SJCRH30 (cell line): Measurements from ENCODE around the gene PRMT7. TPM values are rescaled to one million over a fixed set of nuclear protein-coding genes. Genes with fewer than 3 reads are reported as not detected.

Experiments
- DNase-seq, 2 experiments: peaks; one replicate each; pipeline ENCODE4 v3.0.0-alpha.2; 2015 to 2020
- H3K27ac ChIP-seq: fragments of 250-450 bp; sonication (Bioruptor Pico); 2 replicates; pipeline ENCODE4 v1.5.1; 2020; ENCODE audit warnings: mild to moderate bottlenecking, moderate library complexity
- H3K27me3 ChIP-seq: fragments of 250-450 bp; sonication (Bioruptor Pico); 2 replicates; pipeline ENCODE4 v1.5.1; 2020; ENCODE audit warnings: mild to moderate bottlenecking, moderate library complexity
- H3K36me3 ChIP-seq: fragments of 250-450 bp; sonication (Bioruptor Pico); 2 replicates; pipeline ENCODE4 v1.5.1; 2020; ENCODE audit warnings: mild to moderate bottlenecking, moderate library complexity
- H3K4me1 ChIP-seq: fragments of 250-450 bp; sonication (Bioruptor Pico); 2 replicates; pipeline ENCODE4 v1.5.1; 2020; ENCODE audit warnings: mild to moderate bottlenecking, moderate library complexity
- H3K4me3 ChIP-seq: fragments of 250-450 bp; sonication (Bioruptor Pico); 2 replicates; pipeline ENCODE4 v1.5.1; 2020; ENCODE audit warnings: mild to moderate bottlenecking, moderate library complexity
- H3K9me3 ChIP-seq: fragments of 250-450 bp; sonication (Bioruptor Pico); replicated peaks from 2 replicates; pipeline ENCODE4 v1.5.1; 2020; ENCODE audit warnings: mild to moderate bottlenecking, moderate library complexity
- total RNA-seq: library from RNA; depleted of rRNA; stranded (reverse); fragments of >200 nt; shearing (Covaris generic); gene quantifications from 2 replicates; pipeline ENCODE4 v1.2.3, GENCODE V29; 2014; rRNA removed

PRMT7 gene, protein sequence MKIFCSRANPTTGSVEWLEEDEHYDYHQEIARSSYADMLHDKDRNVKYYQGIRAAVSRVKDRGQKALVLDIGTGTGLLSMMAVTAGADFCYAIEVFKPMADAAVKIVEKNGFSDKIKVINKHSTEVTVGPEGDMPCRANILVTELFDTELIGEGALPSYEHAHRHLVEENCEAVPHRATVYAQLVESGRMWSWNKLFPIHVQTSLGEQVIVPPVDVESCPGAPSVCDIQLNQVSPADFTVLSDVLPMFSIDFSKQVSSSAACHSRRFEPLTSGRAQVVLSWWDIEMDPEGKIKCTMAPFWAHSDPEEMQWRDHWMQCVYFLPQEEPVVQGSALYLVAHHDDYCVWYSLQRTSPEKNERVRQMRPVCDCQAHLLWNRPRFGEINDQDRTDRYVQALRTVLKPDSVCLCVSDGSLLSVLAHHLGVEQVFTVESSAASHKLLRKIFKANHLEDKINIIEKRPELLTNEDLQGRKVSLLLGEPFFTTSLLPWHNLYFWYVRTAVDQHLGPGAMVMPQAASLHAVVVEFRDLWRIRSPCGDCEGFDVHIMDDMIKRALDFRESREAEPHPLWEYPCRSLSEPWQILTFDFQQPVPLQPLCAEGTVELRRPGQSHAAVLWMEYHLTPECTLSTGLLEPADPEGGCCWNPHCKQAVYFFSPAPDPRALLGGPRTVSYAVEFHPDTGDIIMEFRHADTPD
- 34.7 and 39.5 TPM in 2 replicates for total RNA-seq

DNA sequence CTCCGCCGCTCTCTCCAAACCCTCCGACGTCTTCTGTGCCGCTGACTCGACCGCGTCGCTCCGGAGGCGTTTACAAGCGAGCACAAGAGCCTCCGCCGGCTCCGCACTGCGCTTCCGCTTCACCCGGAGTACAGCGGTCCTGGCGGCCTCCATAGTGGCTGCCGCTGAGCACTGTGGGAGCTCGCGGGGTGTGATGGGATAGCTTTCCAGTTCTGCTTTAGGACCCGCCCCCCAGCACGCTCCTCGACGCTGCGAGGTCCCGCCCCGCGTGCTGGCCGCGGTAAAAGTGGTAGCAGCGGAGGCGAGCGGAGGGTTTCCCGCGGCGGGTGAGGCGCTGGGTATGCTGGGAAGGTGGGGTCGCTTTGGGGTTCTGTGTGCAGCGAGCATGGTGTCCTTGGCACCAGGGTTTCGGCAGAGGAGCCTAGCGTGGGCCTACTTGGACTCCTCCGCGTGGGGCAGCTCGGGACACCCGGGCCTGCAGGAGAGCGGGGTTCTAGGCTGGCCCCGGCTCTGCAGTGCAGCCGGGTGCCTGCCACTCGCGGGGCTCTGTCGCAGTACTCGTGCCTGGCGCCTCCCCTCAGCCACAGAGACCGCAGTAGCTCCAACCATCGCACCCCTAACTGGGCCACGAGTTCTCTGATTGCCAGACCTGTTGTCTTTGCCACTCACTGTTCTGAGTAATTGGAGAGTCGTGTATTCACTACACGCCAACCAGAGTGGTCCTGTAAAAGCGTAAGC lies at the start of gene PRMT7, which contains the start of gene SLC7A6OS:
PRMT7 (plus strand) TSS at position 246 of the 738 bp plus-strand sequence. CDS start 4,961 bp downstream, outside the sequence.
SLC7A6OS (minus strand) TSS at position 173 of the 738 bp plus-strand sequence; CDS start at position 153, 20 bp downstream.
- Histone ChIP-seq H3K27me3 (no peaks in the 10 kb centered on the region), H3K36me3 (no peaks in the 10 kb centered on the region; the same call in none of the 2 replicates), H3K27ac (peak within 1 kb of the TSS; percentile 78), H3K9me3 (no peaks in the 10 kb centered on the region), H3K4me3 (peak within 1 kb of the TSS; percentile 81), H3K4me1 (no peaks in the 10 kb centered on the region)
- peak; percentile 89 for DNase-seq

DNA sequence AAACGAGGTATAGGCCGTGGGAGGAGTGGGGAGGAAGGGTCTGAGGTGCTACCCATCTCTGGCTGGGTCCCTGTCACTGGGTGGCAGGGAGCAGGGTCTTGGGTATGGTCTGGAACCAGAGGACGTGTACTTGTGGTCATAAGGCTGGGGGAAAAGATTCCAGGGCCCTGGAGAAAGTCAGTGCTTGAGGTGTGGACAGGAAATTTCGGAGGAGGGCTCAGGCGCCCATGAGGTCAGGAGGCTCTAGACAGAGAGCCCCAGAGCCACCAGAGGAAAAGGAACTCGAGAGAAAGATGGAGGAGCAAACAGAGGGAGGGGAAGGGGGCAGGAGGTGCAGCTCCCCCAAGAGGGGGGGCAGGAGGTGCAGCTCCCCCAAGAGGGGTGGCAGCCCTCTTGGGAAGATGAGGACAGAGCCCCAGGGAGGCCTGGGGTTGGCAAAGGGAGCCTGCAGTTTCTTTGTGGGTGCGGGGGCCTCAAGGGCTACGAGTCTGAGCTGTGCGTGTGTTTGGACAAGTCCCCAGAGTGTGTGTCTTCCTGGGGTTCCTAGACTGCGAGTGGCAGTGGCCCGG lies 47.2 kb upstream of the PRMT7 start:
- no peaks in the 10 kb centered on the region for H3K9me3 ChIP-seq
- peak overlapping the region; percentile 87 for H3K4me3 ChIP-seq
- peak overlapping the region; percentile 62 for H3K27ac ChIP-seq
- no peaks in the 10 kb centered on the region for H3K27me3 ChIP-seq
- no peaks in the 10 kb centered on the region for H3K4me1 ChIP-seq
- DNase-seq = no peak
- H3K36me3 ChIP-seq = no peaks in the 10 kb centered on the region

DNA sequence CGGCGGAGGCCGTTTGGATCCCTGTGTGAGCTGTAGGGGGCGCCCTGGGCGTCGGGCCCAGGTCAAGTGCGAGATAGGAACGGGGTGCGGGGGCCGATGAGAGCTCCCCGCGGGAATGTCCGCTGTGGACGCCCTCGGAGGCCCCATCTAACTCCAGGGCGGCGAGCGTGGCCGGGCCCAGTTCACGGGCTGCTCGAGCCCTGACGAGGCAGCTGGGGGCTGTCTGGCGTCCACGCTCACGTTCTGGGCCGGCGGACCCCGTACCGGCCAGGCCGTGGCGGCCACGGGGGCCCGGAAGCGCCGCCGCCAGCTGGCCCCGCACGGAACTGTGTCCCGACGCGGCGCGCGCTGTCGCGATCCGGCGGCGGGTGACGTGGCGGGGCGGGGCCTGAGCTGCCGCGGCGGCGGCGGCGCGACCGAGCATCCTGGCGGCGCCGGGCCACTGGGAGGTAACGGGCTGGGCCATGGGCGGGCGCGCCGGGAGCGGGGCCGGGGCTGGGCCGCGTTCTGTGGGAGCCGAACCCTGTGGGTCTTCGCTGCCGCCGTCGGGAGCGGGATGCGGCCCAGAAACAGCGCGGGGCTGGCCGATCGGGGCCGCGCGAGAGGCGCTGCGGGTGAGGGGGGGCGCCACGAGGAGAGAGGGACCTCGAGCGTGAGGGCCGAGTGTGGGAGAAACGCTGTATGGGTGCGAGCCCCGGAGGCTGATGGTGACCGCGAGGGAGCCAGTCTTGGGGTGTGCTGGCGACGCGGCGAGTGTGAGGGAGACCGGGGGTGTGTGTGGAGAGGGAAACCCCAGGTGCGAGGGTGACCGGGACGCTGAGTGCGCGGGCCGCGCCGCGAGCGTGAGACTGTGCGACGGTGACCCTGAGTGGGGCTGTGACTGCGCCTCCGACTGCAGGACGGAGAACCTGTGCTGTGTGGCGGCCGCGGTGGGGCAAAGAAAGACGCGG lies 46.4 kb upstream of the PRMT7 start, which contains the start of gene SLC7A6:
SLC7A6 (plus strand) TSS at position 399 of the 950 bp plus-strand sequence. CDS start 10,201 bp downstream, outside the sequence.
- Histone ChIP-seq H3K4me1 (no peaks in the 10 kb centered on the region), H3K36me3 (no peaks in the 10 kb centered on the region), H3K4me3 (peak within 1 kb of the TSS; percentile 87), H3K27ac (peak within 1 kb of the TSS; percentile 62), H3K9me3 (no peaks in the 10 kb centered on the region), H3K27me3 (no peaks in the 10 kb centered on the region)
- DNase-seq = peak; percentile 74 to 77

DNA sequence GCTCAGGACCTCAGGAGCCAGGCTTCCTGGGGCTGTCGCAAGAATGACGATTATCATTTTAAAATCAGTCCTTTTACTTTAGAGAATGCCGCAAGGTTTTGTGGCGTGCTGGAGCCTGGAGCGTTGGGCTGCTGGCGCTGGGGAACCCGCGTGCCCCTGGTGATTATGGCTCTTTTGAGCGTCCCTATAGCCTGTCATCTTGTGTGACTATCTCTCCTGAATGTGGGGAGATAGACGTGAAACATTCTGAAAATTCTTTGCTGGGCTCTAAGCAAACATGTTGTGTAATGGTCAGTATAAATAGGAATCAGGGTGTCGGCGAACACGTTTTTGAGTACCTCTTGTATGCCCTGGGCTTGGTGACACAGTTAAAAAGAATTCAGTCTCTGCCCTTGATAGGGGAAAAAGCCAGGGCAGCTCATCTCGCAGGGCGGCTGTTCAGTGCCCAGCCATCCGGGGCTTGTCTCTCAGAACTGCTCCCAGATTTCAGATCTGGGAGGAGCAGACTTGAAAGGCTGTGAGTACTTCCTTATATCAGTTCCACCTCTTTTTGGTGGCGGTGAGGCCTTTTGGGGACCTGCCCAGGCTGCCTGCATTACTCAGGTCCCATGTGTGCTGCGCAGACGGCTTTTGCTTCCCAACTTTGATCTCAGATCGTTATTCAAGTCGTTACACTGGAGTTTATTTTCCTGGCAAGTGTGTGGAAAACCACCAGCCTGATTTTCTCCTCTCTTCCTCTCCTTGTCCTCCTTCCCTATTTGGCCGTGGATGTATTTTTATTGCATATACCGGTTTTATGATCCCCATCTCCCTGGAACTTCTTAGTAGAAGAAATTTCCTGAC lies 45.5 kb upstream of the PRMT7 start:
- Histone ChIP-seq H3K27ac (peak overlapping the region; percentile 62), H3K36me3 (no peaks in the 10 kb centered on the region), H3K27me3 (no peaks in the 10 kb centered on the region), H3K4me3 (peak overlapping the region; percentile 87), H3K4me1 (no peaks in the 10 kb centered on the region), H3K9me3 (no peaks in the 10 kb centered on the region)
- peak; percentile 33 to 50 for DNase-seq

DNA sequence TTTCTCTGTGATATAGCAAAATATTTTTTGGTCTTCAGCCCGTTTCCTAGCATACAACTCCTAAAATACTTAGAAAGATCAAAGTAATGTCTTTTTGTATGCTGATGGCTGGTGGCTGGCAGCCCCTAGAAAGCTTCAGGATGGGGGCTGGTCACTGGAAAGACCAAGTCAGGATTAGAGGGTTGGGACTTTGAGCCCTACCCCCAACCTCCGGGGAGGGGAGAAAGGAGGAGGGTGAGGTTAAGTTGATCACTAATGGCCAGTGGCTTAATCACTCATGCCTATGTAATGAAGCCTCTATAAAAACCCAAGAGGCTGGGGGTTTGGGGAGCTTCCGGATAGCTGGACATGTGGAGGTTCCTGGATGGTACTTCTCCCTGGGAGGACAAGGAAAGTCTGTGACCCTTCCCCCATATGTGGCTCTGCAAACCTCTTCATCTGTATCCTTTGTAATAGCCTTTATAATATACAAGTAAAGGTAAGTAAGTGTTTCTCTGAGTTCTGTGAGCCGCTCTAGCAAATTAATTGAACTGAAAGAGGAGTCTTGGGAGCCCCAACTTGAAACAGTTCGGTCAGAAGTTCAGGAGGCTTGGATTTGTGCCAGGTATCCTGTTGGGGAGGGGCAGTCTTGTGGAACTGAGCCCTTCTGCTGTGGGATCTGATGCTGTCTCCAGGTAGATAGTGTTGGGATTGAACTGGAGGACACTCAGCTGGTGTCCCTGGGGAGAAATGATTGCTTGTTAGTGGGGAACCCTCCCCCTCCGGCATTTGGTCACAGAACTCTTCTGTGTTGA lies 43.0 kb upstream of the PRMT7 start:
- Histone ChIP-seq H3K9me3 (no peaks in the 10 kb centered on the region), H3K4me3 (no peak overlapping the region), H3K27me3 (no peaks in the 10 kb centered on the region), H3K4me1 (no peaks in the 10 kb centered on the region), H3K27ac (no peak overlapping the region), H3K36me3 (no peaks in the 10 kb centered on the region)
- DNase-seq = no peak

DNA sequence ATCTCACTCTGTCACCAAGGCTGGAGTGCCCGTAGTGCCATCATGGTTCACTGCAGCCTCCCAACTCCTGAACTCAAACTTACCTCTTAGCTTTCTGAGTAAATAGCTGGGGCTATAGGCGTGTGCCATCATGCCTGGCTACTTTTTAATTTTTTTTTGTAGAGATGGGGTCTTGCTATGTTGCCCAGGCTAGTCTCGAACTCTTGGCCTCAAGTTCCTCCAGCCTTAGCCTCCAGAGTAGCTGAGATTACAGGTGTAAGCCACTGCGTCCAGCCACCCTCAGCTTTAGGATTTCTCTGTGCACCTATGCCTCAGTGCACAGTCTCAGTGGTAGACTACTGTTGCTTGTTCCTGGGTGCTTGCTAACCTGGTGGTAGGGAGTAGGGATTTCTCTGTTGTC lies 41.0 kb upstream of the PRMT7 start:
- H3K27ac ChIP-seq = no peak overlapping the region
- no peaks in the 10 kb centered on the region for H3K4me1 ChIP-seq
- no peaks in the 10 kb centered on the region for H3K9me3 ChIP-seq
- H3K4me3 ChIP-seq = no peak overlapping the region
- H3K27me3 ChIP-seq = no peaks in the 10 kb centered on the region
- 0 out of 2 replicates have a peak, but pooled peaks cover 2% of the 10 kb centered on the region for H3K36me3 ChIP-seq
- DNase-seq = no peak

DNA sequence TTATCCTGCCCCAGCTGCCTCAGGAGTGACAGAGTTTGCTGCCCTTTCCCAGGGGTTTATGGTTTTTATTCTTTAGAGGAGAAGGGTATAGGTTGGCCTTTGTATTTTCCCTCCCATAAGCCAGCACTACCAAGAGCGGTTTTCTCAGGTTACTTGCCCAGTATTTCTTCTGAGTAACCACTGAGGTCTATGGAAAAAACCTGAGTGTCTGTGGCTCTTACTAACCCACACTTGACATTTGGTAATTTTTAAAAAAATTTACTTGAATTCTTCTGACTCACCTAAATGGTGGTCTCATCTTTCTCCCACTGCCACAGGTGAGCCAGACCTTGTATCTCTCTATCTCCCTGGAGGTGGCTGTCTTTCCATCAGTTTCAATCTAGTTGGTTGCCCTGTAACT lies 40.5 kb upstream of the PRMT7 start:
- Histone ChIP-seq H3K9me3 (no peaks in the 10 kb centered on the region), H3K36me3 (0 out of 2 replicates have a peak, but pooled peaks cover 2% of the 10 kb centered on the region), H3K4me3 (no peak overlapping the region), H3K4me1 (no peaks in the 10 kb centered on the region), H3K27me3 (no peaks in the 10 kb centered on the region), H3K27ac (no peak overlapping the region)
- no peak for DNase-seq

DNA sequence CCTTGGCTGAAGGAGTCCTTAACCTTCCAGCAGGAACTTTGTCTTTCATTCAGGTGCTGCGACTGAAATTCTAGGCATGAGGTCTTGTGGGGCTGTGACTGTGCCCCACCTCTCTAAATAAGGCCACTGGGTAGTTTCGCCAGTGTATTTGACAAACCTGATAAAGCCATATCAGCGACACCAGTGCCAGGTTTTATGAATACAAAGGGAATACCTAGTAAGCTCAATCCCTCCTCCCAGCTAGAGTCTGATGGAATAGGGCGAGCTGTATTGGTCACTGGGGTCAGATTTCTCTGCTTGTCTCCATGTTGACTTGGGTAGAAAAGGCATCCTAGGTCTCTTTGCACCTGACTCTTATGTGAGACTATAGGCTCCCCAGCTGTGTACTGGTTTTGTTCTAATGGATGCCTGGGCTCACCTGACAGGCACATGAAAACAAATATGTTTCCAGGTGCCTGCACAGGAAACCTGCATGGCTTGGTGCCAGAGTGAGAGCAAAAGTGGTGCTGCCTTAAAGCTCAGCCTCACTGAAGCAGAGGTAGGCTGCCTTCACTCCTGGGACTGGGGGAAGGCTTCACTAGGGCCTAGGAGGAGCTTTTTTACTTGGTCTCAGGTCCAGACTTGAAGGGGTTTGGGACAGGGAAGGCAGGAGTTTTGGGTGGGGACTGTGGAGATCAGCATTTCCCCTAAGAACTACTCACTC lies 38.2 kb upstream of the PRMT7 start:
- Histone ChIP-seq H3K4me1 (peaks cover 11% of the 10 kb centered on the region), H3K9me3 (no peaks in the 10 kb centered on the region), H3K27me3 (no peaks in the 10 kb centered on the region), H3K4me3 (no peak overlapping the region), H3K36me3 (0 out of 2 replicates have a peak, but pooled peaks cover 2% of the 10 kb centered on the region), H3K27ac (no peak overlapping the region)
- DNase-seq = no peak

DNA sequence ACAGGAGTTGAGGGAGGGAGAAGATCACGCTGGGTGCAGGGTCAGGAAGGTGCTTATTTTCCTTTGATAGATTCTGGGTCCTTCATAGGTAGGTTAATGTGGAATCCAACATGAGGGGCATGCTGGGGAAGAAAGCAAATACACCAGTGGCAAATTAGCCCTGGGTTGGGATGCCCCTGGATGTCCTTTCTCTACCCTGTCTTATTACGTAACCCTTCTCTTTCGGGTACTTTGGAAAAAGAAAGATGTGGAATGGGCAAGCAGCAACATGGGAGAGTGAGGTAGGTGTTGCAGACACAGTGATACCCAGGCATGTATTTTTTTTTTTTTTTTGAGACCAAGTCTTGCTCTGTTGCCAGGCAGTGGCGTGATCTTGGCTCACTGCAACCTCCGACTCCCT lies 37.4 kb upstream of the PRMT7 start:
- Histone ChIP-seq H3K9me3 (no peaks in the 10 kb centered on the region), H3K4me3 (no peak overlapping the region), H3K4me1 (peaks cover 11% of the 10 kb centered on the region), H3K36me3 (0 out of 2 replicates have a peak, but pooled peaks cover 2% of the 10 kb centered on the region), H3K27ac (no peak overlapping the region), H3K27me3 (no peaks in the 10 kb centered on the region)
- no peak for DNase-seq

DNA sequence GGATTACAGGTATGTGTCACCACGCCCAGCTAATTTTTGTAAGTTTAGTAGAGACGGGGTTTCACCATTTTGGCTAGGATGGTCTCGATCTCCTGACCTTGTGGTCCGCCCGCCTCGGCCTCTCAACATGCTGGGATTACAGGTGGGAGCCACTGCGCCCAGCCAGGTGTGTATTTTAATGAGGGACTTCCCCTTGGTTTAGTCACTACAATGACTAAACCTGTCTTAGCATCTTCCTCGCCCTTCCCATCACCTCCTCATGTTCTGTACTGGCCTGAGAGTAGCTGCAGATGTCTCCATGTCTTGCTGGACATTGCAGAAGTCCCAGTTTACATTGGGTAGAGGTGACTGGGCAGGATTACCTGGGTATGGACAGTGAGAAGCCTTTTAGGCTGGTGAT lies 36.9 kb upstream of the PRMT7 start:
- no peak overlapping the region for H3K27ac ChIP-seq
- H3K36me3 ChIP-seq = 0 out of 2 replicates have a peak, but pooled peaks cover 2% of the 10 kb centered on the region
- H3K27me3 ChIP-seq = no peaks in the 10 kb centered on the region
- H3K4me3 ChIP-seq = no peak overlapping the region
- H3K9me3 ChIP-seq = no peaks in the 10 kb centered on the region
- H3K4me1 ChIP-seq = peaks cover 11% of the 10 kb centered on the region
- DNase-seq = no peak

DNA sequence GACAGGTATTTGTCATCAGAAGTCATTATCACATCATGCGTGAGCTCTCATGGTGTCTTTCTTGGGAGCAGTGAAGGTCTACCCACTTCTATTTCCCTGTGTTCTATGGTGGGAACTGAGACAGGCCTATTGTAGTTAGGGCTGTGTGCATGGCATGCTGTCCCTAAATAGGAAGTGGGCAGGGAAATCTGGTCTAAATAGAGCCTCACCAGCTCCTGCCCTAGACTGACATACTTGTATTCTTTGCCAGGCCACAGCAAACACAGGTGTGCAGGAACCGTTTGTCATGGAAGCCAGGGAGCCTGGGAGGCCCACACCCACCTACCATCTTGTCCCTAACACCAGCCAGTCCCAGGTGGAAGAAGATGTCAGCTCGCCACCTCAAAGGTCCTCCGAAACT lies 36.4 kb upstream of the PRMT7 start:
- 0 out of 2 replicates have a peak, but pooled peaks cover 2% of the 10 kb centered on the region for H3K36me3 ChIP-seq
- no peaks in the 10 kb centered on the region for H3K27me3 ChIP-seq
- no peak overlapping the region for H3K4me3 ChIP-seq
- no peak for DNase-seq
- H3K27ac ChIP-seq = no peak overlapping the region
- H3K9me3 ChIP-seq = no peaks in the 10 kb centered on the region
- H3K4me1 ChIP-seq = peaks cover 11% of the 10 kb centered on the region
